Kasumi-1 (cell line): ENCODE measurements around the gene COX20.
"Not testable (repeated sequence)": the region's sequence is repeated elsewhere in the genome, so short reads cannot be mapped to it uniquely, and the experiment has no call there.

Experiments used
- DNase-seq, 2 experiments: peaks; one replicate each; lab custom pipeline; 2025; lab: John Stamatoyannopoulos, UW

COX20 gene

GRCh38 chr1:244822878-244823277 is 12.6 kb upstream of the COX20 start:
- DNase-seq = no peak

- no peak for DNase-seq
These were observed 8.7 kb upstream of the COX20 start for GRCh38 chr1:244826712-244827111.

GRCh38 chr1:244830639-244831038 is 4.8 kb upstream of the COX20 start:
- no peak for DNase-seq

GRCh38 chr1:244833260-244833659 is 2.2 kb upstream of the COX20 start:
- DNase-seq = not testable (repeated sequence)

- peak; percentile 81 to 90 for DNase-seq
These were observed 1.5 kb upstream of the COX20 start for GRCh38 chr1:244833734-244834542.

GRCh38 chr1:244834543-244835275 is 749 bp upstream of the COX20 start:
- DNase-seq = peak; percentile 92 to 95

- peak; percentile 53 to 67 for DNase-seq
These were observed 670 bp downstream of the COX20 start for GRCh38 chr1:244836135-244836521.

GRCh38 chr1:244836584-244836983 is 1.1 kb downstream of the COX20 start:
- no peak for DNase-seq

- no peak for DNase-seq
These were observed 2.3 kb downstream of the COX20 start for GRCh38 chr1:244837597-244838258.

- DNase-seq = no peak
These were observed 4.2 kb downstream of the COX20 start for GRCh38 chr1:244839656-244840055.

GRCh38 chr1:244840219-244840794 is 4.8 kb downstream of the COX20 start:
- no peak for DNase-seq

- no peak for DNase-seq
These were observed 5.9 kb downstream of the COX20 start for GRCh38 chr1:244841273-244841927.

GRCh38 chr1:244843148-244843978 is 7.9 kb downstream of the COX20 start:
- no peak for DNase-seq

- DNase-seq = no peak
These were observed 9.0 kb downstream of the COX20 start for GRCh38 chr1:244844155-244845121.

- no peak for DNase-seq
These were observed 11.2 kb downstream of the COX20 start for GRCh38 chr1:244846653-244847052.

GRCh38 chr1:244849189-244849866 is 13.9 kb downstream of the COX20 start:
- no peak for DNase-seq

GRCh38 chr1:244850099-244850852 is 14.8 kb downstream of the COX20 start:
- no peak for DNase-seq

- DNase-seq = no peak
These were observed 15.4 kb downstream of the COX20 start for GRCh38 chr1:244850896-244851295.
